GM18520 (cell line): ENCODE measurements around the gene CRY1.
"Not testable (repeated sequence)": the region's sequence is repeated elsewhere in the genome, so short reads cannot be mapped to it uniquely, and the experiment has no call there.

Experiments used
- ATAC-seq: cut with Tn5 transposase; IDR thresholded peaks from one replicate; pipeline ENCODE4 v1.9.1; 2021; ENCODE audit not compliant: unreplicated experiment

Gene CRY1

GRCh38 chr12:107073266-107073665, 20.1 kb downstream of the CRY1 start:
- not testable (repeated sequence) for ATAC-seq

GRCh38 chr12:107066691-107067090, 26.7 kb downstream of the CRY1 start:
- no peak for ATAC-seq

- ATAC-seq, result no peak
These were observed 28.7 kb downstream of the CRY1 start for GRCh38 chr12:107064687-107065086.

GRCh38 chr12:107064243-107064642, 29.1 kb downstream of the CRY1 start:
- no peak for ATAC-seq

GRCh38 chr12:107058190-107058589, 35.2 kb downstream of the CRY1 start:
- ATAC-seq, result no peak

GRCh38 chr12:107057071-107057834, 36.1 kb downstream of the CRY1 start:
- ATAC-seq, result no peak

GRCh38 chr12:107053709-107054108, 39.6 kb downstream of the CRY1 start:
- ATAC-seq, result no peak

GRCh38 chr12:107045186-107045585, 48.2 kb downstream of the CRY1 start:
- ATAC-seq, result no peak

- no peak for ATAC-seq
These were observed 50.5 kb downstream of the CRY1 start for GRCh38 chr12:107042801-107043200.

GRCh38 chr12:107035733-107036132, 57.6 kb downstream of the CRY1 start:
- ATAC-seq, result no peak

GRCh38 chr12:107033758-107034739, 59.3 kb downstream of the CRY1 start:
- no peak for ATAC-seq

GRCh38 chr12:107032266-107032665, 61.1 kb downstream of the CRY1 start:
- ATAC-seq, result no peak

- no peak for ATAC-seq
These were observed 62.3 kb downstream of the CRY1 start for GRCh38 chr12:107031061-107031460.

- ATAC-seq, result no peak
These were observed 64.3 kb downstream of the CRY1 start for GRCh38 chr12:107029081-107029480.

- ATAC-seq, result no peak
These were observed 65.7 kb downstream of the CRY1 start for GRCh38 chr12:107027636-107028053.

- ATAC-seq, result no peak
These were observed 66.3 kb downstream of the CRY1 start for GRCh38 chr12:107026806-107027635.

- not testable (repeated sequence) for ATAC-seq
These were observed 67.0 kb downstream of the CRY1 start for GRCh38 chr12:107026356-107026755.

- no peak for ATAC-seq
These were observed 67.7 kb downstream of the CRY1 start for GRCh38 chr12:107025671-107026070.

- ATAC-seq, result no peak
These were observed 73.8 kb downstream of the CRY1 start for GRCh38 chr12:107019546-107019945.

- no peak for ATAC-seq
These were observed 76.3 kb downstream of the CRY1 start for GRCh38 chr12:107017042-107017441.

GRCh38 chr12:107014055-107014454, 79.3 kb downstream of the CRY1 start:
- ATAC-seq, result no peak
